GOT3 (cell line): ENCODE results near the gene NBEA.
"Not testable (repeated sequence)": the region's sequence is repeated elsewhere in the genome, so short reads cannot be mapped to it uniquely, and the experiment has no call there.

ENCODE experiments used
- DNase-seq: peaks from one replicate; lab custom pipeline; 2025; ENCODE audit warnings: mixed read lengths; lab: John Stamatoyannopoulos, UW

Gene NBEA

DNA sequence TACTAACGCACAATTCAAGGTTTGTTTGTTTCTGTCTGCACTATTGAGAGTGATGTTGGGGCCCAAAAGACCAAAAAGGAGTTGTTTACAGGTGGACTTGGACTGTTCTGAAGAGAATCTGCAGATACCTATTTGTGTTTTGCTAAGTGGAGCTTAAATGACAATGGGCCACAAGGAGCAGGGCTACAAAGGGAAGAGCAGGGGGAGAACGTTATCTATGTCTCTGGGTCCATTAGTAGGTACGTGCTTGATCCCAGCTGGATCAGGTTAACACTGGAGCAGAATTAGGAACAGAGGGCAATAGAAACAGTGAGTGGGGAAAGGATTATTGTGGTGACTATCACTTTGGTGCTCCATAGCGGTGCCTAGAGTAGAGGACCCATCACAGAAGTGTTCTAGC, 22.5 kb downstream of the NBEA start:
- no peak for DNase-seq

DNA sequence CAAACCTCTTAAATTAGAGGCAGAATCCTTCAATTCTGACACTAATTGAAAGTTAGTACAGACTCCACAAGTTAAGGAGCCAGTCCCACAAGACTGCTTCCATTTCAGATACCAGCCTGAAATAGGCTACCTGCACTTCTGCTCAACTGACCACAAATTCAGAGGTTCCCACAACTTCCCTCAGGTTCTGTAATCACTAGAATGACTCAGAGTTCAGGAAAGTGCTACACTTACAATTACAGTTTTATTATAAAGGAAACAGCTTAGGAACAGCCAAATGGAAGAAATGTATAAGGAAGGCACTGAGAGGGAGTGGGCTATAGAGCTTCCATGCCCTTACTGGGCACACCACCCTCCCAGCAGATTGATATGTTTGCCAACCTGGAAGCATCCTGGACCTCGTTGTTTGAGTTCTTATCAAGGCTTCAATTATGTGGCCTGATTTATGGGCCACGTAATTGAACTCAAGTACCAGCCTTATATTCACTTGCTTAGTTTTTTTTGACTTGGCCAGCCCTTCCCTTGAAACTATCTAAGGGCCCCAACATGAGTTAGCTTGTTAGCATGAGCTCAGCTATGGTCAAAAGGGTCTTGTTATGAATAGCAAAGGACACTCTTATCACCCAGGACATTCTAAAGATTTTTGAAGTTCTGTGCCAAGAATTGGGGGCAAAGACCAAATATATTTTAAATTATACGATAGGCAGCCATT, 25.9 kb downstream of the NBEA start:
- no peak for DNase-seq

DNA sequence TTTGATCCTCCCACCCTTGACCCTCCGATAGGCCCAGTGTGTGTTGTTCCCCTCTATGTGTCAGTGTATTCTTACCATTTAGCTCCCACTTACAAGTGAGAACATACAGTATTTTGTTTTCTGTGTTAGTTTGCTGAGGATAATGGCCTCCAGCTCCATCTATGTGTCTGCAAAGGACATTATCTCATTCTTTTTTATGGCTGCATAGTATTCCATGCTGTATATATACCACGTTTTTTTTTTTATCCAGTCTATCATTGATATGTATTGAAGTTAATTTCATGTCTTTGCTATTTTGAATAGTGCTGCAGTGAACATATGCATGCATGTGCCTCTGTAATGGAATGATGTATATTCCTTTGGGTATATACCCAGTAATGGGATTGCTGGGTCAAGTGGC, 27.5 kb downstream of the NBEA start:
- DNase-seq: not testable (repeated sequence)

GRCh38 chr13:34970961-34971360, 28.9 kb downstream of the NBEA start:
- DNase-seq: no peak

DNA sequence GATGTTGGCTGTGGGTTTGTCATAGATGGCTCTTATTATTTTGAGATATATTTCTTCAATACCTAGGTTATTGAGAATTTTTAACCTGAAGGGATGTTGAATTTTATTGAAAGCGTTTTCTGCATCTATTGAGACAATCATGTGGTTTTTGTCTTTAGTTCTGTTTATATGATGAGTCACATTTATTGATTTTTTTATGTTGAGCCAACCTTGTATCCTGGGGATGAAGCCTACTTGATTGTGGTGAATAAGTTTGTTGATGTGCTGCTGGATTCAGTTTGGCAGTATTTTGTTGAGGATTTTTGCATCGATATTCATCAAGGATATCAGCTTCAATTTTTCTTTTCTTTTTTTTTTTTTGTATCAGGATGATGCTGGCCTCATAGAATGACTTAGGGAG, 29.4 kb downstream of the NBEA start:
- no peak for DNase-seq

- not testable (repeated sequence) for DNase-seq
Observed at GRCh38 chr13:34985199-34985598, 43.1 kb downstream of the NBEA start.

DNA sequence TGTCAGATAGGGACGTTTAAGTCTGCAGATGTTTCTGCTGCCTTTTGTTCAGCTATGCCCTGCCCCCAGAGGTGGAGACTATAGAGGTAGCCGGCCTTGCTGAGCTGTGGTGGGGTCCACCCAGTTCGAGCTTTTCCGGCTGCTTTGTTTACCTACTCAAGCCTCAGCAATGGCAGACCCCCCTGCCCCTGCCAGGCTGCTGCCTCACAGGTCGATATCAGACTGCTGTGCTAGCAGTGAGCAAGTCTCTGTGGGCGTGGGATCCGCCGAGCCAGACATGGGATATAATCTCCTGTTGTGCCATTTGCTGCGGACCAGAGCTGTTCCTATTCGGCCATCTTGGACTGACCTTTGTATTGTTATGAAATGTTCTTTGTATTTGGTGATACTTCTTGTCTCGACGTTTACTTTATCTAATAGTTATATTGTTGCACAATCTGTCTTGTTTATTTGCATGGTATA, 46.3 kb downstream of the NBEA start:
- no peak for DNase-seq

DNA sequence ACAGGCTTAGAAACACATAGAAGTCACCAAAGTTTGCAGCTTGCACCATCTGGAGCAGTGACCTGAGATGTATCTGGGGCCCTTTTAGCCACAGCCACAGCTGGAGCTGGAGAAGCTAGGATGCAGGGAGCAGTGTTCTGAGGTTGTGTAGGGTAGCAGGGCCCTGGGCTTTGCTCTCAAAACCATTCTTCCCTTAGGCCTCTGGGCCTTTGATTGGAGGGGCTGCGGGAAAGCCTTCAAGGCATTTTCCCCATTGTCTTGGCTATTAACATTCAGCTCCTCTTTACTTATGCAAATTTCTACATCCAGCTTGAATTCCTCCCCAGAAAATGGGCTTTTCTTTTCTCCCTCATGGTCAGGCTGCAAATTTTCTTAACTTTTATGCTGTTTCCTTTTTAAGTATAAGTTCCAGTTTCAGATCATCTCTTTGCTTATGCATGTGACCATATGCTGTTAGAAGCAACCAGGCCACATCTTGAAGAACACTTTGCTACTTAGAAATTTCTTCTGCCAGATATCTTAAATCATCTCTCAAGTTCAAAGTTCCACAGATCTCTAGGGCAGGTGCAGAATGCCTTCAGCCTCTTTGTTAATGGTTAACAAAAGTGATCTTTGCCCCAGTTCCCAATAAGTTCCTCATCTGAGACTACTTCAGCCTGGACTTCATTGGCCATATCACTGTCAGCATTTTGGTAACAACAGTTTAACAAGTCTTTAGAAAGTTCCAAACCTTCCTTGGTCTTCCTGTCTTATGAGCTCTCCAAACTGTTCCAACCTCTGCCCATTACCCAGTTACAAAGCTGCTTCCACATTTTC, 48.5 kb downstream of the NBEA start:
- DNase-seq: no peak

- no peak for DNase-seq
Observed at GRCh38 chr13:34993470-34993869, 51.4 kb downstream of the NBEA start.

DNA sequence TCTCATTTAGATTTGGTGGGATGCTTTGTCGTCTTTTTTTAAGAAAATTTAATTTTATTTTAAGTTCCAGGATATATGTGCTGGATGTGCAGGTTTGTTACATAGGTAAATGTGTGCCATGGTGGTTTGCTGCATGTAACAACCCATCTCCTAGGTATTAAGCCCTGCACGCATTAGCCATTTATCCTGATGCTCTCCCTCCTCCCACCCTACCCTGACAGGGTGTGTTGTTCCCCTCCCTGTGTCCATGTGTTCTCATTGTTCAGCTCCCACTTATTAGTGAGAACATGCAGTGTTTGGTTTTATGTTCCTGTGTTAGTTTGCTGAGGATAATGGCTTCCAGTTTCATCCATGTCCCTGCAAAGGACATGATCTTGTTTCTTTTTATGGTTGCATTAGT, 61.7 kb downstream of the NBEA start:
- DNase-seq: not testable (repeated sequence)

- no peak for DNase-seq
Observed at GRCh38 chr13:35005051-35005450, 63.0 kb downstream of the NBEA start.

DNA sequence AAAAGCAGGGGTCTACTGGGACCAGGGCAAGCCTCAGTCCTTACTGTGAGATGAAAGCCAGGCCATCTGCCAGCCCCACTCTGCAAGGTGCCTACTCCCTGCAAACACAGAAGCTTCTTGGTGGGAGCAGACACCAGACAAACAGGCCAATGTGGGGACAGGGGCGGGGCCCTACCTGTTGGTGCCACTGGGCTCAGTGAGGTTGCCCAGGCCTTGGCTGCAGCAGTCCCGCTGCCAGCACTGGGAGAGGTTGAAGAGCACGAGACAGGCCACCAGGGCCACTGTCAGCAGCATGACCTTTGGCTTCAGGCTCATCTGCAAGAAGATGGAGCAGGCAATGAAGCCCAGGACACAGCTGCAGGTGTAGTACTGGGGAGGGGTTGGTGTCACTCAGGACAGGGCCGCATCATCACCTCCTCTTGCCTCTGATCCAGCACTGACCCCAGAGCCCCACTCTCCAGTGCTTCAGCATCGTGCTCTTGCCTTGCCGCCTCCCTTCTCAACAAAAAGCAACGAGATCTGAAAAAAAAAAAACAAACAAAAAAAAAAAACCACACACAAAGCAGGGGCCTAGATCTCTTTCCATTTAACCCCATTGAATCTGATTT, 72.6 kb downstream of the NBEA start:
- no peak for DNase-seq

- no peak for DNase-seq
Observed at GRCh38 chr13:35016362-35017112, 74.5 kb downstream of the NBEA start.

DNA sequence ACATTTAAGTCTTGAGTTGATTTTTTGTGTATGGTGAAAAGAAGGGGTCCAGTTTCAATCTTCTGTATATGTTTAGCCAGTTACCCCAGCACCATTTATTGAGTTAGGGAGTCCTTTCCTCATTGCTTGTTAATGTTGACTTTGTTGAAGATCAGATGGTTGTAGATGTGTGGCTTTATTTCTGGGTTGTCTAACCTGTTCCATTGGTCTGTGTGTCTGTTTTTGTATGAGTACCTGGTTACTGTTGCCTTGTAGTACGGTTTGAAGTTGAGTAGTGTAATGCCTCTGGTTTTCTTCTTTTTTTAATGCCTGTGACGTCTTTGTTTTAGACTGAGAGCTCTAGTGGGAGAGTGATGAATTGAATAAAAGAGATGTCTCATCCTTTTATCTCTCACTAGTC, 83.2 kb downstream of the NBEA start:
- DNase-seq: no peak

GRCh38 chr13:35028338-35028867, 86.3 kb downstream of the NBEA start:
- DNase-seq: no peak

DNA sequence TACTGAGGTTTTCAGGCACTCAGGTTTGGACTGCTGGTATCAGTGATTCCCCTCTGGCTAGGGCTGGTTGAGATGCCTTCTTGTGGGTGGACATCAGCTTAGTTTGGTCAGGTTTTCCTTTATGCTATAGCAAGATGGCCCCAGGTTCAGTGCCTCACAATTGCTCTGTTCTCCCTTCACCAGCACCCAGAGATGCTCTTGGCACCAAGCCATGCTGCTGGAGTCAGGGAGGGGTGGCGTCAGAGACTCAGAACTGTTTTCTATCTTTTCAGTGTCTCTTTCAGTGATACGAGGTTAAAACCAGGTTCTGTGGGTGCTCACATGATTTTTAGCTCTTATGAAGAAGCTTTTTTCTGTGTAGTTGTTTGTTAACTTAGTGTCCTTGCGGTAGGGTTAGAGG, 96.9 kb downstream of the NBEA start:
- no peak for DNase-seq

DNA sequence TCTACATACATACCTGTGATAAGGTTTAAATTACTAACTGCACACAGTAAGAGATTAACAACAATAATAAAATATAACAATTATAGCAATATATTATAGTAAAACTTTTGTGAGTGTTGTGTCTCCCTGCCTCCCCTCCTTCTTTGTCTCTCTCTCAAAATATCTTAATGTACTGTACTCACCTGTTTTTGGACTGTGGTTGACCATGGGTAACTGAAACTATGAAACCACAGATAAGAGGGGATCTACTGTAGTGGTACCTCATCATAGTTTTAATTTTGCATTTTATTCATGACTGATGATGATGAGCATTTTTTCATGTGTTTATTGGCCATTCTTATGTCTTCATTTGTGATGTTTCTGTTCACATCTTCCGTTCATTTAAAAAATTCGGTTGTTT, 104.5 kb downstream of the NBEA start:
- DNase-seq: no peak

DNA sequence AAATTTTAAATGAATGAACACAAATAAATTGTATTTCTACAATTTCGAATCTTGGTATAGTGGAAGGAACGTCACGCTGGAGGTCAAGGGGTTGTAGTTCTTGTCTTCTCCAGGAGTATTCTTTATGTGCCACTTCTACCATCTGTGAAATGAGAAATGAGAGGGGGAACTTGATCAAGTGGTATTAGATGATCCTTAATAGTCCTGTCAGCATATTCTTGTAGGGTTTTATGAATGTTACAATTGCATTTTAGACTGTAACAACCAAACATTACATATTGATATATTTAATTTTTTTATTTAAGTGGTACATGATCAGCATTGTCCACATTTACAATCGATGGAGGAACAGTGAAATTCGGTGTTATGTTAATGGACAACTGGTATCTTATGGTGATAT, 113.6 kb downstream of the NBEA start:
- no peak for DNase-seq

- DNase-seq: no peak
Observed at GRCh38 chr13:35057858-35058257, 115.8 kb downstream of the NBEA start.

DNA sequence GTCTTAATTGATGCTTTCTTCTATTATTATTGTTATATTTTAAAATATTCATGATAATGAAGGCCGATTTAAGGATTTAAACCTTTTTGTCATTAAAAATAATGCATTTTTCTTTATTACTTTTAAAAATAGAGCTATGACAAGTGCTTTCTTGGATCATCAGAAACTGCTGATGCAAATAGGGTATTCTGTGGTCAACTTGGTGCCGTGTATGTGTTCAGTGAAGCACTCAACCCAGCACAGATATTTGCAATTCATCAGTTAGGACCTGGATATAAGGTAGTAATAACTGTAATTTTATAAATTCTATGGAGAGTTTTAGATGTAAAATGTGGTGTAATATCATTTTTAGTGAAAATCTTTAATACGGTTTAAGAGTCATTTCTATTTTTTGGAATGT, 116.5 kb downstream of the NBEA start:
- not testable (repeated sequence) for DNase-seq

DNA sequence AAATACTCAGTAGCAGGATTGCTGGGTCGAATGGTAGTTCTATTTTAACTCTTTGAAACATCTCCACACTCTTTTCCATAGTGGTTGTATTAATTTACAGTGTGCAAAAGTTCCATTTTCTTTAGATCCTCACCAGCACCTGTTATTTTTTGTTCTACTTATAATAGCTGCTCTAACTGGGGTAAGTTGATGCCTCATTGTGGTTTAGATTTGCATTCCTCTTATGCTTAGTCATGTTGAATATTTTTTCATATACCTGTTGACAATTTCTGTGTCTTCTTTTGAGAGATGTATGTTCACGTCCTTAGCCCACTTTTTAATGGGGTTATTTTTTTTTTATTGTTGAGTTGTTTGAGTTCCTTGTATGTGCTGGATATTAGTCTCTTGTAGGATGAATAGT, 144.6 kb downstream of the NBEA start:
- no peak for DNase-seq

GRCh38 chr13:35092251-35092650, 150.2 kb downstream of the NBEA start:
- DNase-seq: no peak
